SK-N-MC (cell line): Measurements from ENCODE around the gene OR8K5.

Source experiments
- EZH2 ChIP-seq: fragments of 200-600 bp; sonication (generic); IDR thresholded peaks from one replicate; pipeline ENCODE4 v1.6.1; 2017; ENCODE audit warnings: antibody characterized with exemption
- POLR2AphosphoS5 ChIP-seq: IDR thresholded peaks from 2 replicates; pipeline ENCODE4 v1.6.1; 2012; ENCODE audit warnings: mild to moderate bottlenecking, low read depth, low read length, borderline replicate concordance

- TF ChIP-seq EZH2 (no peak), POLR2AphosphoS5 (no peak)
These were observed 47.7 kb upstream of the OR8K5 start for GRCh38 chr11:56207790-56208189.
